Measurements from ENCODE around the gene EZH1.

GRCh38 chr17:42704490-42704836 is 40.4 kb downstream of the EZH1 start:
- TF ChIP-seq E2F4 (IDR thresholded peaks at IDR 0.05; ENCODE audit: low read depth, low read length) (no peak), NR2C2 (IDR thresholded peaks at IDR 0.05; ENCODE audit: borderline replicate concordance, control insufficient read depth, insufficient read length, low read depth) (no peak), POLR2A (IDR thresholded peaks at IDR 0.05; ENCODE audit: low read depth, low read length) (peak; percentile 14; the same call in 1 of the 2 replicates), ATF2 (IDR thresholded peaks at IDR 0.05; ENCODE audit: low read length) (no peak), MXI1 (IDR thresholded peaks at IDR 0.05; ENCODE audit: low read depth, low read length) (no peak), ZZZ3 (IDR thresholded peaks at IDR 0.05; ENCODE audit: control insufficient read depth, insufficient read length, low read depth) (no peak), SIX5 (IDR thresholded peaks at IDR 0.05; ENCODE audit: low read depth, low read length, severe bottlenecking) (no peak), EP300 (IDR thresholded peaks at IDR 0.05; ENCODE audit: borderline replicate concordance in 1 of 2, control insufficient read depth in 1 of 2, low read depth in 2 of 2, low read length in 2 of 2) (no peak), REST (IDR thresholded peaks at IDR 0.05; ENCODE audit: low read depth, low read length) (no peak), SP1 (IDR thresholded peaks at IDR 0.05; ENCODE audit: low read depth, low read length) (no peak), CTCF (IDR thresholded peaks at IDR 0.05 in 2 of 3, conservative IDR thresholded peaks at IDR 0.05 in 1 of 3; ENCODE audit: control insufficient read depth in 2 of 3, extremely low read depth in 1 of 3, insufficient read depth in 1 of 3, low read depth in 3 of 3, low read length in 3 of 3) (no peak), YY1 (IDR thresholded peaks at IDR 0.05; ENCODE audit: low read depth, low read length) (no peak), RAD21 (IDR thresholded peaks at IDR 0.05; ENCODE audit: insufficient read depth, low read depth, low read length) (no peak), ZNF592 (IDR thresholded peaks at IDR 0.05) (no peak)

All from GM12878 (cell line).